ENCODE data around the gene OSBPL3. TPM values are rescaled to one million over a fixed set of nuclear protein-coding genes. Genes with fewer than 3 reads are reported as not detected.

The OSBPL3 gene
- total and polyA plus RNA-seq, 2 donors (not counting 3 experiments of a cell fraction or from before 2014, with no cell fraction given): 7.5 to 27.1 TPM

DNA sequence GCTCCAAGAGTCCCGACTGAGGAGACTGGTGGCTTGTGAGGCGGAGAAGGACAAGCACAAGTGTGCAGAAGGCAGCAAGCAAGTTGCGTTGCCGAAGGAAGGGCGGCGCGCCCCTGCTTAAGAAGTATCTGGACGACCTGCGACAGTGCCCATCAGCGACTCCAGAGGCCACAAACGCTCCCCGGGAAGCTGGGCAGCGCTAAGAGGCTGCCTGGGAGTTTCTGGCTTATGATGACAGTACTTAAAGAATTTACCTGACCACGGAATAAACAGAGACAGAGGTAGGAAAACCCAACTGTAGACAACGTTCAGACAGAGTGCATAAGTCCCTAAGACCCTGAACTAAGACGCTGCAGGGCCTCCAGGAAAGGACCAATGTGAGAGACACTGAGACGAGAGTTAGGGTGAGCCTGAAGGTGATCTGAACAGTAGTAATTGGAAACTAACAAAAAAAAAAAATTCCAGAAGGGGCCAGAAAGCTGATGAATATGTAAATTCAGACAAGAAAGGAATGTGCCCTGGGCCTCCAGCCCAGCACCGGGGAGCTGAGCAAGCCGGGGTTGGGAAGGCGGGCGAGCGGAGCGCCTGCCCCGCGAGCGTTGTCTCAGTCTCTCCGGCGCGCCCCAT, 1.0 kb downstream of the OSBPL3 start:
- no peaks in the 10 kb centered on the region for H3K9me1 ChIP-seq (replicated peaks; ENCODE audit: control insufficient read depth, extremely low read depth, insufficient read depth, low read length)
- dilution Hi-C loops (cut with MboI; ENCODE audit: extremely low pct_ligation_motif_present, low sequenced_read_pairs): no loop called here
- FAIRE-seq (no peak), DNase-seq (ENCODE audit: low read depth, low spot score) (no peak)
- H2AFZ ChIP-seq (ENCODE audit: low read depth, low read length): peak overlapping the region; percentile 52
- peak overlapping the region; percentile 64 for H3K9ac ChIP-seq (replicated peaks; ENCODE audit: extremely low read depth, insufficient read depth, low read length)
- peaks cover 31% of the 10 kb centered on the region for H3K4me1 ChIP-seq (ENCODE audit: control insufficient read depth, extremely low read depth, insufficient read depth, low read length)
- H3K36me3 ChIP-seq (ENCODE audit: control insufficient read depth in 2 of 2, extremely low read depth in 1 of 2, insufficient read depth in 2 of 2, low read length in 2 of 2): no peaks in the 10 kb centered on the region
- no TSS peak for BruUV-seq (replicated peaks)
- H3K27ac ChIP-seq (ENCODE audit: insufficient read depth, low read depth, low read length): peak overlapping the region; percentile 13
- TF ChIP-seq MYC (IDR thresholded peaks at IDR 0.05; ENCODE audit: low read depth, low read length) (no peak), FOS (IDR thresholded peaks at IDR 0.05; ENCODE audit: borderline replicate concordance, insufficient read depth, low read length) (no peak), POLR2A (IDR thresholded peaks at IDR 0.05; ENCODE audit: low read depth, low read length) (no peak), POLR2AphosphoS5 (IDR thresholded peaks at IDR 0.05; ENCODE audit: insufficient read depth, low read depth, low read length) (no peak), EZH2 (IDR thresholded peaks at IDR 0.05; ENCODE audit: borderline replicate concordance, low read depth, low read length, severe bottlenecking) (no peak), JUN (IDR thresholded peaks at IDR 0.05; ENCODE audit: borderline replicate concordance, insufficient read depth, insufficient read length, low read depth) (no peak), GATA2 (IDR thresholded peaks at IDR 0.05; ENCODE audit: insufficient read depth, insufficient read length, low read depth, low read length) (no peak)
- TF ChIP-seq, protein P1, sequence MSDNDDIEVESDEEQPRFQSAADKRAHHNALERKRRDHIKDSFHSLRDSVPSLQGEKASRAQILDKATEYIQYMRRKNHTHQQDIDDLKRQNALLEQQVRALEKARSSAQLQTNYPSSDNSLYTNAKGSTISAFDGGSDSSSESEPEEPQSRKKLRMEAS (IDR thresholded peaks at IDR 0.05; ENCODE audit: insufficient read depth, insufficient read length): no peak
- TF ChIP-seq, protein P2, sequence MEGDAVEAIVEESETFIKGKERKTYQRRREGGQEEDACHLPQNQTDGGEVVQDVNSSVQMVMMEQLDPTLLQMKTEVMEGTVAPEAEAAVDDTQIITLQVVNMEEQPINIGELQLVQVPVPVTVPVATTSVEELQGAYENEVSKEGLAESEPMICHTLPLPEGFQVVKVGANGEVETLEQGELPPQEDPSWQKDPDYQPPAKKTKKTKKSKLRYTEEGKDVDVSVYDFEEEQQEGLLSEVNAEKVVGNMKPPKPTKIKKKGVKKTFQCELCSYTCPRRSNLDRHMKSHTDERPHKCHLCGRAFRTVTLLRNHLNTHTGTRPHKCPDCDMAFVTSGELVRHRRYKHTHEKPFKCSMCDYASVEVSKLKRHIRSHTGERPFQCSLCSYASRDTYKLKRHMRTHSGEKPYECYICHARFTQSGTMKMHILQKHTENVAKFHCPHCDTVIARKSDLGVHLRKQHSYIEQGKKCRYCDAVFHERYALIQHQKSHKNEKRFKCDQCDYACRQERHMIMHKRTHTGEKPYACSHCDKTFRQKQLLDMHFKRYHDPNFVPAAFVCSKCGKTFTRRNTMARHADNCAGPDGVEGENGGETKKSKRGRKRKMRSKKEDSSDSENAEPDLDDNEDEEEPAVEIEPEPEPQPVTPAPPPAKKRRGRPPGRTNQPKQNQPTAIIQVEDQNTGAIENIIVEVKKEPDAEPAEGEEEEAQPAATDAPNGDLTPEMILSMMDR (IDR thresholded peaks at IDR 0.05; ENCODE audit: extremely low read depth in 1 of 2, insufficient read depth in 1 of 2, low read depth in 1 of 2, low read length in 2 of 2): no peak
- H3K79me2 ChIP-seq (ENCODE audit: control insufficient read depth, insufficient read depth, low read length): peaks cover 56% of the 10 kb centered on the region
- ChIA-PET POLR2A (interaction anchor here (0.9 kb wide), 1 partner anchor 91 kb away, joined by 3 read pairs; no protein-coding TSS in a partner anchor), CTCF (interaction anchor here (0.6 to 7.2 kb wide), 37 partner anchors 9 to 167 kb away, joined by 3 to 105 read pairs (median 5); no protein-coding TSS in a partner anchor)
- no peaks in the 10 kb centered on the region for H4K20me1 ChIP-seq (replicated peaks; ENCODE audit: control insufficient read depth, extremely low read depth, insufficient read depth, low read length)
- peak overlapping the region; percentile 70 for H3K4me2 ChIP-seq (ENCODE audit: insufficient read depth, low read length)
- intact Hi-C loops (cut with micrococcal nuclease): loop anchor here (1.0 kb wide), 1 partner anchor 72 kb away; no protein-coding TSS in a partner anchor
- no peaks in the 10 kb centered on the region for H3K9me3 ChIP-seq (replicated peaks; ENCODE audit: control insufficient read depth, insufficient read depth, low read length)
- H3K27me3 ChIP-seq (ENCODE audit: control insufficient read depth in 2 of 2, insufficient read depth in 2 of 2, low read length in 2 of 2): no peaks in the 10 kb centered on the region
- H3K4me3 ChIP-seq (replicated peaks in 1 of 3; ENCODE audit: insufficient read depth in 1 of 3, low read depth in 1 of 3, low read length in 3 of 3): peak overlapping the region; percentile 61 to 82 (median 75)

Measured in endothelial cell of umbilical vein (primary cell).